Nephron (organoid): ENCODE data around the gene PAK3.

ENCODE experiments used
- H3K27ac Mint-ChIP-seq, 3 experiments: 2 replicates each; pipeline ENCODE4 v1.8.0; 2020; ENCODE audit warnings: mixed read lengths in 3 of 3, mild to moderate bottlenecking in 2 of 3, moderate library complexity in 1 of 3
- H3K27me3 Mint-ChIP-seq: 2 replicates; pipeline ENCODE4 v1.8.0; 2021; ENCODE audit warnings: low read depth, mild to moderate bottlenecking, moderate library complexity, mixed read lengths
- H3K36me3 Mint-ChIP-seq: 2 replicates; pipeline ENCODE4 v1.8.0; 2020; ENCODE audit warnings: low read depth, mixed read lengths
- H3K4me1 Mint-ChIP-seq: 2 replicates; pipeline ENCODE4 v1.8.0; 2020; ENCODE audit warnings: mixed read lengths
- H3K4me3 Mint-ChIP-seq, 3 experiments: 2 replicates each; pipeline ENCODE4 v1.8.0; 2020; ENCODE audit warnings: mild to moderate bottlenecking in 3 of 3, mixed read lengths in 3 of 3, moderate library complexity in 2 of 3
- H3K9me3 Mint-ChIP-seq: 2 replicates; pipeline ENCODE4 v1.8.0; 2020; ENCODE audit warnings: mixed read lengths
- CTCF ChIP-seq, 3 experiments: fragments of 200-600 bp; sonication (generic); IDR thresholded peaks; one replicate each; pipeline ENCODE4 v1.5.0; 2021; ENCODE audit warnings: antibody characterized with exemption in 3 of 3; ENCODE audit not compliant: unreplicated experiment in 3 of 3

Gene PAK3

DNA sequence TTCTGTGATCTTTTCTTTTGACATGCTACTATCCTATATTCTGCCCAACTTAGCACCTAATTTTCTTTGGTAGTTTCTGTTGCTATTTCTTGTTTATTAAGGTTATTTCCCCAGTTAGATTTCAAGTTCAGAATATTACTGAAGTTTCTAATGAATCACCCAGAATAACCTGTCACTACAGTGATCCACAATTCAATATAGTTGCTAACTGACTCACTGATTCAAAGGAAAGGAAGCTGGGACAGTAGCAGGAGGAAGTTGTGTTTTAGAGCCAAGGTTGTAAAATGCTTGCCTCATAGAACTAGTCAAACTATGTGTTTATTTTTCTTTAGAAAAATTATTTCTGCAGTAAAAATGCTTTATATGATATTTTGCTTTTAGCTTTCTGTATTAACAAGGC, 37.4 kb downstream of the PAK3 start:
- no peaks in the 10 kb centered on the region for H3K36me3 Mint-ChIP-seq
- no peak overlapping the region for H3K27ac Mint-ChIP-seq
- no peaks in the 10 kb centered on the region for H3K27me3 Mint-ChIP-seq
- no peaks in the 10 kb centered on the region for H3K9me3 Mint-ChIP-seq
- H3K4me1 Mint-ChIP-seq: no peaks in the 10 kb centered on the region
- no peak overlapping the region for H3K4me3 Mint-ChIP-seq
- no peak for TF ChIP-seq CTCF (IDR thresholded peaks at IDR 0.05; ENCODE audit: unreplicated experiment in 3 of 3)

GRCh38 chrX:111145878-111146277, 49.9 kb downstream of the PAK3 start:
- Mint-ChIP-seq H3K36me3 (peaks cover 13% of the 10 kb centered on the region), H3K9me3 (peaks cover 5% of the 10 kb centered on the region), H3K4me1 (no peaks in the 10 kb centered on the region), H3K27ac (no peak overlapping the region), H3K4me3 (no peak overlapping the region), H3K27me3 (no peaks in the 10 kb centered on the region)
- no peak for TF ChIP-seq CTCF (IDR thresholded peaks at IDR 0.05; ENCODE audit: unreplicated experiment in 3 of 3)

DNA sequence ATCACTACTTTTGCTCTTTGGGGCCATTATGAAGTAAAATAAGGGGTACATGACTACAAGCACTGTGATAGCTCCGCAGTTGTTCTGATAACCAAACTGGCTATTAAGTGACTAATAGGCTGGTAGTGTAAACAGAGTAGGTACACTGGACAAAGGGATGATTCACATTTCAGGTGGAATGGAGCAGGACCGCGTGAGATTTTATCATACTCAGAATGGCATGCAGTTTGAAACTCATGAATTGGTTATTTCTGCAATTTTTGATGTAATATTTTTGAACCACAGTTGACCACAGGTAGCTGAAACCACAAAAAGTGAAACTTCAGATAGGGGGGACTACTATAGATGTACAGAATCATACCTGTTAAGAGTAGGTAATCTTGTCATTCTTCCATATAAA, 55.8 kb downstream of the PAK3 start:
- no peak for TF ChIP-seq CTCF (IDR thresholded peaks at IDR 0.05; ENCODE audit: unreplicated experiment in 3 of 3)
- no peak overlapping the region for H3K4me3 Mint-ChIP-seq

DNA sequence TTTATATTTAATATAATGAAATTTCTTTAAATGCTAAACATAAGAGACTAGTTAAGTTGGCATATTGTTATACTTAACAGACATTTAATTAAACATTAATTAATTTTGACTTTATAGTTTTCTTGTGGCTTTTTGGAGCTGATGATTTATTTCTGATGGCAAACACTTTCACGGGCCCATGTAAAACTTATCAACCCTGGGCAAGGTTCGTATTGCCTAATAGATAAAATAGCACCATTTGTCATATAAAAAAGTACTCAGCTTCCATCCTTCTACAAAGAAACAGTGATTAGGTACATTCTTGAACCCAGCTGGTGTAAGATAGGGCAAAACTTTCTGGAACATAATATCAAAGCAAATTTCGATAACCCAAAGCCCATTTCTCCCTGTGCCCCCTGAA, 63.2 kb downstream of the PAK3 start:
- TF ChIP-seq CTCF (IDR thresholded peaks at IDR 0.05; ENCODE audit: unreplicated experiment in 3 of 3): no peak
- no peak overlapping the region for H3K4me3 Mint-ChIP-seq
- no peaks in the 10 kb centered on the region for H3K27me3 Mint-ChIP-seq
- no peaks in the 10 kb centered on the region for H3K4me1 Mint-ChIP-seq
- no peak overlapping the region for H3K27ac Mint-ChIP-seq
- peaks cover 2% of the 10 kb centered on the region for H3K9me3 Mint-ChIP-seq
- H3K36me3 Mint-ChIP-seq: no peaks in the 10 kb centered on the region

More for the DNA sequence above, 55.8 kb downstream of the PAK3 start:
- Mint-ChIP-seq H3K9me3 (peaks cover 5% of the 10 kb centered on the region), H3K27ac (no peak overlapping the region), H3K4me1 (no peaks in the 10 kb centered on the region), H3K36me3 (peaks cover 13% of the 10 kb centered on the region), H3K27me3 (no peaks in the 10 kb centered on the region)

DNA sequence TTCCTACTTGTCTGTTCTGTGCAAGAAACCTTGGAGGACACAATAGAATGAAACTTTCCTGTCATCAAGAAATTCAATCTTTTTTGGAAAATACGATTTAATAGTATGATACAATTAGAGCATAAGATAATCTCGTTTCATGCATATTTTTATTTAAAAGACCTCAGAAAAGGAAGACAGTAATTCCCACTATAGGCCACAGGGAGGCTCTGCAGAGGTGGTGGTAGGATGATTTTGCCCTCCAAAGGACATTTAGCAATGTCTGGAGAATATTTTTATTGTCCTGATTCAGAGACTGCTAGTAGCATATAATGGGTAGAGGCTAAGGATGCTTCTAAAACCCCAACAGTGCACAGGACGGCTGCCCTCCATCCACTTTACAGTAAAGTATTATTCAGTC, 68.7 kb downstream of the PAK3 start:
- H3K9me3 Mint-ChIP-seq: peaks cover 2% of the 10 kb centered on the region
- peak; percentile 46 to 65 (median 47) for TF ChIP-seq CTCF (IDR thresholded peaks at IDR 0.05; ENCODE audit: unreplicated experiment in 3 of 3)
- no peaks in the 10 kb centered on the region for H3K27me3 Mint-ChIP-seq
- H3K27ac Mint-ChIP-seq: peak overlapping the region in 1 of 3 experiments; percentile 49
- no peak overlapping the region for H3K4me3 Mint-ChIP-seq
- no peaks in the 10 kb centered on the region for H3K36me3 Mint-ChIP-seq
- peaks cover 12% of the 10 kb centered on the region for H3K4me1 Mint-ChIP-seq

DNA sequence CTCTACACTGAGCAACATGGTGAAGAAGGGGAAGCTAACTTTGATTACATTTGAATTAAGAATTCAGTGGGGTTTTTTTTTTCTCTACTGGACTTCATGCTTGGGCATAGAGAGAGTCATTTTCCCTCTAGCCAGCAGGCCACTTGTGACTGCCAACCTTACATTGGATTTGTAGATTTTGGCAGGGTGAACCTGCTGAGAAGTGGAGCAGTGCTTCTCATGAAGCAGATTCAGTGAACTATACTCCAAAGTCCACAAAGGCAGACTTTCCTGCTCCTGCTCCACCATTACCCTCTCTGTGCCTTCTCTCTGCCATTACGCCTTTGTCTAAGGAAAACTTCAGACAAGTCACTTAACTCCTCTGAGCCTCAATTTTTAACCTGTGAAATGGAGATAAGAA, 69.9 kb downstream of the PAK3 start:
- no peak for TF ChIP-seq CTCF (IDR thresholded peaks at IDR 0.05; ENCODE audit: unreplicated experiment in 3 of 3)
- Mint-ChIP-seq H3K9me3 (peaks cover 2% of the 10 kb centered on the region), H3K36me3 (no peaks in the 10 kb centered on the region), H3K4me1 (peaks cover 12% of the 10 kb centered on the region), H3K4me3 (no peak overlapping the region), H3K27ac (no peak overlapping the region), H3K27me3 (no peaks in the 10 kb centered on the region)
